K562 (cell line): ENCODE measurements around the gene OIT3. TPM values are rescaled to one million over a fixed set of nuclear protein-coding genes. Genes with fewer than 3 reads are reported as not detected.

Source experiments
- ATAC-seq: fragments of 200-7000 bp; cut with Tn5 transposase; 3 replicates; pipeline ENCODE4 v1.9.1; 2020; ENCODE audit warnings: moderate library complexity
- BruUV-seq: library from RNA; stranded (reverse); fragments of 400-500 nt; replicated peaks from 2 replicates; lab custom pipeline; 2021; lab: Mats Ljungman, UMichigan
- CTCF ChIA-PET: fragments of 300-600 bp; formaldehyde crosslinking; extraction: SDS; loops from one replicate; lab custom pipeline; 2021; ENCODE audit warnings: low intra/inter-chr PET ratio; lab: Yijun Ruan, JAX
- POLR2A ChIA-PET: fragments of 300-600, 350-650 bp; sonication (Branson Sonifier 250); formaldehyde crosslinking; extraction: SDS; loops from one replicate; lab custom pipeline; 2021; ENCODE audit warnings: antibody characterized with exemption, inconsistent platforms; lab: Yijun Ruan, JAX
- DNase-seq, 4 experiments: peaks; one replicate each; pipeline versions ENCODE4 v3.0.0 to v3.0.0-alpha.2; 2011 to 2018; ENCODE audit warnings: low spot score in 3 of 4, mixed read lengths in 3 of 4; ENCODE audit errors: extremely low read depth in 1 of 4
- FAIRE-seq: peaks from 2 replicates; lab custom pipeline; 2011; peaks lifted over from hg19 to GRCh38; lab: Jason Lieb, UNC
- H2AFZ ChIP-seq: 2 replicates; pipeline ENCODE4 v1.6.0; 2011; ENCODE audit warnings: low read depth, low read length, control low read depth, inconsistent platforms
- H3K27ac ChIP-seq: fragments of 200-600 bp; 3 replicates; pipeline ENCODE4 v1.8.0; 2011; ENCODE audit warnings: low read depth, mild to moderate bottlenecking, control low read depth, inconsistent platforms, low read length, moderate library complexity, mixed read lengths; ENCODE audit errors: extremely low read depth
- H3K27me3 ChIP-seq, 2 experiments: fragments of 300-600 bp in 1 of 2; 2 replicates in 1 of 2; 3 replicates in 1 of 2; pipeline versions ENCODE4 v1.6.0 to v1.8.0; 2011; ENCODE audit warnings: inconsistent platforms in 2 of 2, low read length in 2 of 2, mild to moderate bottlenecking in 1 of 2, mixed read lengths in 1 of 2, moderate library complexity in 1 of 2; ENCODE audit not compliant: control insufficient read depth in 2 of 2, insufficient read depth in 2 of 2
- H3K36me3 ChIP-seq: fragments of 300-600 bp; 3 replicates; pipeline ENCODE4 v1.8.0; 2011; ENCODE audit warnings: mild to moderate bottlenecking, low read length, inconsistent platforms; ENCODE audit not compliant: control insufficient read depth, insufficient read depth
- H3K4me1 ChIP-seq, 2 experiments: fragments of 200-600 bp in 1 of 2; replicated peaks in 1 of 2; 2 replicates in 1 of 2; 3 replicates in 1 of 2; pipeline versions ENCODE4 v1.5.1 to v1.8.0; 2011; ENCODE audit warnings: inconsistent platforms in 2 of 2, low read length in 2 of 2, mild to moderate bottlenecking in 1 of 2, mixed read lengths in 1 of 2, moderate library complexity in 1 of 2; ENCODE audit not compliant: control insufficient read depth in 2 of 2, insufficient read depth in 2 of 2
- H3K4me2 ChIP-seq: 2 replicates; pipeline ENCODE4 v1.6.1; 2011; ENCODE audit warnings: low read length, control low read depth, inconsistent platforms, mixed read lengths; ENCODE audit not compliant: insufficient read depth
- H3K4me3 ChIP-seq: fragments of 200-600 bp; sonication (generic), shearing (Covaris generic); 2 replicates; pipeline ENCODE4 v1.5.1; 2016; ENCODE audit warnings: control low read depth, inconsistent platforms
- H3K79me2 ChIP-seq: fragments of 200-600 bp; 3 replicates; pipeline ENCODE4 v1.8.0; 2011; ENCODE audit warnings: low read length, inconsistent platforms; ENCODE audit not compliant: control insufficient read depth, insufficient read depth
- H3K9ac ChIP-seq, 2 experiments: 2 replicates each; pipeline versions ENCODE4 v1.6.0 to v1.6.1; 2011; ENCODE audit warnings: low read depth in 2 of 2, low read length in 2 of 2, control low read depth in 1 of 2, inconsistent platforms in 1 of 2, mild to moderate bottlenecking in 1 of 2, mixed read lengths in 1 of 2; ENCODE audit not compliant: insufficient read depth in 1 of 2
- H3K9me1 ChIP-seq: one replicate; pipeline ENCODE4 v1.6.0; 2011; ENCODE audit warnings: inconsistent platforms, mild to moderate bottlenecking, low read length, moderate library complexity; ENCODE audit not compliant: control insufficient read depth, insufficient read depth
- H3K9me3 ChIP-seq: replicated peaks from 2 replicates; pipeline ENCODE4 v1.5.1; 2011; ENCODE audit warnings: low read depth, low read length, inconsistent platforms; ENCODE audit not compliant: control insufficient read depth, insufficient read depth
- H4K20me1 ChIP-seq: replicated peaks from 2 replicates; pipeline ENCODE4 v1.6.1; 2011; ENCODE audit warnings: low read length, inconsistent platforms, mixed read lengths; ENCODE audit not compliant: control insufficient read depth, insufficient read depth
- BHLHE40 ChIP-seq: IDR thresholded peaks from 2 replicates; pipeline ENCODE4 v1.6.1; 2011; ENCODE audit warnings: low read length, improper control_type of control experiment
- GABPA ChIP-seq: fragments of 200-800 bp; sonication (Bioruptor generic); conservative IDR thresholded peaks from 2 replicates; pipeline ENCODE4 v1.6.1; 2016; ENCODE audit warnings: low read depth, missing genetic modification characterization, missing compliant biosample characterization
- HMG20B ChIP-seq: fragments of 250-450 bp; sonication (Bioruptor Pico); IDR thresholded peaks from 2 replicates; pipeline ENCODE4 v1.5.0; 2021; ENCODE audit warnings: mild to moderate bottlenecking
- MAFG ChIP-seq: fragments of 450-650 bp; conservative IDR thresholded peaks from 2 replicates; pipeline ENCODE4 v1.6.1; 2016; ENCODE audit warnings: missing genetic modification characterization, missing compliant biosample characterization
- MCM5 ChIP-seq: fragments of 450-650 bp; IDR thresholded peaks from 2 replicates; pipeline ENCODE4 v1.6.1; 2016; ENCODE audit warnings: low read depth
- PATZ1 ChIP-seq: fragments of 250-450 bp; sonication (Bioruptor Pico); IDR thresholded peaks from 2 replicates; pipeline ENCODE4 v1.5.0; 2020; ENCODE audit warnings: mild to moderate bottlenecking, borderline replicate concordance
- RNF2 ChIP-seq: sonication (generic); IDR thresholded peaks from 2 replicates; pipeline ENCODE4 v1.6.1; 2016
- TBL1XR1 ChIP-seq, 2 experiments: IDR thresholded peaks; 2 replicates each; pipeline ENCODE4 v1.6.1; 2012; ENCODE audit warnings: improper control_type of control experiment in 2 of 2, low read length in 2 of 2, mild to moderate bottlenecking in 1 of 2
- TFAP4 ChIP-seq: sonication (generic); formaldehyde crosslinking; IDR thresholded peaks from 2 replicates; pipeline ENCODE4 v1.8.0; 2022; ENCODE audit warnings: missing genetic modification reagents, mild to moderate bottlenecking, moderate library complexity, borderline replicate concordance
- UBTF ChIP-seq, 2 experiments: IDR thresholded peaks; 2 replicates each; pipeline ENCODE4 v1.6.1; 2012; ENCODE audit warnings: improper control_type of control experiment in 2 of 2, low read depth in 2 of 2, low read length in 2 of 2, borderline replicate concordance in 1 of 2
- ZBTB34 ChIP-seq: fragments of 250-450 bp; sonication (Bioruptor Pico); IDR thresholded peaks from 2 replicates; pipeline ENCODE4 v1.8.0; 2021; ENCODE audit warnings: mild to moderate bottlenecking, moderate library complexity
- ZKSCAN8 ChIP-seq: fragments of 200-800 bp; sonication (Bioruptor generic); IDR thresholded peaks from 2 replicates; pipeline ENCODE4 v1.6.1; 2016; ENCODE audit warnings: missing genetic modification characterization, missing compliant biosample characterization
- ZNF274 ChIP-seq: IDR thresholded peaks from 2 replicates; pipeline ENCODE4 v1.6.1; 2011; ENCODE audit warnings: low read depth, mild to moderate bottlenecking, low read length, moderate library complexity, borderline replicate concordance
- ZNF395 ChIP-seq: fragments of 200-800 bp; sonication (Bioruptor generic); IDR thresholded peaks from 2 replicates; pipeline ENCODE4 v1.6.1; 2017; ENCODE audit warnings: missing genetic modification characterization, missing compliant biosample characterization
- WGBS: fragments of 100-300 bp; shearing (Covaris generic); methylation state at CpG from one replicate; pipeline ENCODE4 v1.1.6; 2016; ENCODE audit warnings: low coverage, mixed read lengths; ENCODE audit not compliant: insufficient coverage; ENCODE audit errors: missing lambda C conversion rate; 5-methylcytosine and 5-hydroxymethylcytosine counted together
- in situ Hi-C: fragments of 300-500 bp; cut with MboI; formaldehyde crosslinking; loops from 4 replicates; pipeline ENCODE4 v1.15.0; 2018; ENCODE audit warnings: inconsistent platforms, mixed read lengths
- intact Hi-C: fragments of 100-400 bp; cut with micrococcal nuclease; formaldehyde crosslinking; loops from 2 replicates; pipeline ENCODE4 v1.14.2; 2022
- polyA plus RNA-seq, 8 experiments: library from polyadenylated mRNA; depleted of rRNA in 4 of 8; stranded (reverse) in 5 of 8; unstranded in 3 of 8; fragments of >200 nt; fragmentation: Nextera tagmentation in 2 of 8; fragmentation: Illumina TruSeq in 1 of 8; extraction: Ambion mirVana in 2 of 8; extraction: Trizol in 1 of 8; gene quantifications; 2 replicates each; pipeline versions ENCODE4 v1.2.1 to v1.2.3, GENCODE V29; 2011 to 2014; ENCODE audit warnings: inconsistent platforms in 1 of 8, missing spikeins in 1 of 8
- total RNA-seq, 7 experiments: library from RNA; depleted of rRNA in 6 of 7; stranded (reverse); fragments of >200 nt in 6 of 7; fragmentation: Illumina TruSeq in 2 of 7; extraction: Trizol in 2 of 7; gene quantifications; 2 replicates each; pipeline versions ENCODE4 v1.2.1 to v1.2.3, GENCODE V29; 2011 to 2021; ENCODE audit warnings: low replicate concordance in 1 of 7

OIT3 gene
- total and polyA plus RNA-seq, 9 of the 15 experiments (the other 6 are each of a cell fraction or from before 2014, with no cell fraction given) = not detected

- no peak overlapping the region for H3K4me2 ChIP-seq
- no peak for FAIRE-seq
- no peak overlapping the region for H3K4me3 ChIP-seq
- in situ Hi-C loops = no loop called here
- BruUV-seq = no TSS peak
- no peak overlapping the region for H3K9ac ChIP-seq
- H3K9me3 ChIP-seq = peaks cover 25% of the 10 kb centered on the region
- no peaks in the 10 kb centered on the region for H3K79me2 ChIP-seq
- TF ChIP-seq HMG20B (CRISPR knock-in tag) (no peak), ZNF395 (CRISPR knock-in tag) (no peak), MAFG (no peak), ZKSCAN8 (CRISPR knock-in tag) (no peak), ZNF274 (no peak), MCM5 (no peak), PATZ1 (CRISPR knock-in tag) (no peak), TFAP4 (CRISPR knock-in tag) (no peak), BHLHE40 (no peak), TBL1XR1 (IDR thresholded peaks at IDR 0.05; ENCODE audit: low read length in 2 of 2) (no peak), ZBTB34 (CRISPR knock-in tag) (no peak), RNF2 (no peak), GABPA (no peak), UBTF (IDR thresholded peaks at IDR 0.05; ENCODE audit: borderline replicate concordance in 1 of 2, low read depth in 2 of 2, low read length in 2 of 2) (no peak)
- TF ChIP-seq, all 486 proteins: peak for 0
- Histone ChIP-seq H3K4me1 (peaks cover 8 to 9% of the 10 kb centered on the region in 2 experiments; a peak in 3 of 5 replicates), H2AFZ (no peak overlapping the region), H3K27me3 (no peaks in the 10 kb centered on the region), H3K9me1 (no peaks in the 10 kb centered on the region), H4K20me1 (no peaks in the 10 kb centered on the region), H3K36me3 (no peaks in the 10 kb centered on the region), H3K27ac (no peak overlapping the region)
- POLR2A ChIA-PET = no interaction called here
- 35% methylated on average over 2 of the region's 2 CpGs for whole genome bisulfite sequencing
- intact Hi-C loops = no loop called here
- DNase-seq (no peak), ATAC-seq (no peak)
- CTCF ChIA-PET = no interaction called here
These were observed 86.8 kb downstream of the OIT3 start for GRCh38 chr10:72980348-72980747.
